Endothelial cell of umbilical vein (primary cell): ENCODE results near the gene RPS6KB1. TPM values are rescaled to one million over a fixed set of nuclear protein-coding genes. Genes with fewer than 3 reads are reported as not detected.
A peak's percentile ranks its signal among the peaks of the same experiment; 100 is the strongest.

Experiments used
- BruUV-seq: library from RNA; stranded (reverse); fragments of 400-500 nt; replicated peaks from 2 replicates; lab custom pipeline; 2021; lab: Mats Ljungman, UMichigan
- CTCF ChIA-PET: fragments of 300-600, 350-600 bp; sonication (Branson Sonifier 250); formaldehyde crosslinking; loops from one replicate; lab custom pipeline; 2021; ENCODE audit warnings: antibody characterized with exemption, inconsistent platforms; lab: Charles Lee
- POLR2A ChIA-PET: fragments of 300-600, 350-600 bp; sonication (Branson Sonifier 250); formaldehyde crosslinking; loops from one replicate; lab custom pipeline; 2021; ENCODE audit warnings: antibody characterized with exemption, inconsistent platforms; lab: Charles Lee
- DNase-seq: peaks from one replicate; pipeline ENCODE4 v3.0.0-alpha.2; 2011; ENCODE audit warnings: low read depth, low spot score
- FAIRE-seq: peaks from 2 replicates; lab custom pipeline; 2011; peaks lifted over from hg19 to GRCh38; lab: Jason Lieb, UNC
- H2AFZ ChIP-seq: 2 replicates; pipeline ENCODE4 v1.6.0; 2012; ENCODE audit warnings: low read depth, low read length, control low read depth, inconsistent platforms
- H3K27ac ChIP-seq: 2 replicates; pipeline ENCODE4 v1.5.1; 2011; ENCODE audit warnings: low read depth, mild to moderate bottlenecking, control low read depth, low read length, moderate library complexity; ENCODE audit not compliant: insufficient read depth
- H3K27me3 ChIP-seq, 2 experiments: 2 replicates each; pipeline versions ENCODE4 v1.6.0 to v1.6.1; 2011; ENCODE audit warnings: low read length in 2 of 2, mixed read lengths in 1 of 2; ENCODE audit not compliant: control insufficient read depth in 2 of 2, insufficient read depth in 2 of 2
- H3K36me3 ChIP-seq, 2 experiments: 2 replicates in 1 of 2; 3 replicates in 1 of 2; pipeline ENCODE4 v1.5.1; 2011; ENCODE audit warnings: low read length in 2 of 2, mild to moderate bottlenecking in 1 of 2, moderate library complexity in 1 of 2; ENCODE audit not compliant: control insufficient read depth in 2 of 2, insufficient read depth in 2 of 2; ENCODE audit errors: extremely low read depth in 1 of 2
- H3K4me1 ChIP-seq: 3 replicates; pipeline ENCODE4 v1.5.1; 2011; ENCODE audit warnings: mild to moderate bottlenecking, low read length; ENCODE audit not compliant: control insufficient read depth, insufficient read depth; ENCODE audit errors: extremely low read depth
- H3K4me2 ChIP-seq: 2 replicates; pipeline ENCODE4 v1.6.1; 2011; ENCODE audit warnings: low read length, control low read depth, mixed read lengths; ENCODE audit not compliant: insufficient read depth
- H3K4me3 ChIP-seq, 3 experiments: fragments of 200-600 bp in 1 of 3; sonication (generic), shearing (Covaris generic) in 1 of 3; replicated peaks in 1 of 3; 2 replicates each; pipeline ENCODE4 v1.5.1; 2011 to 2016; ENCODE audit warnings: control low read depth in 3 of 3, low read length in 3 of 3, mild to moderate bottlenecking in 2 of 3, inconsistent platforms in 1 of 3, low read depth in 1 of 3, moderate library complexity in 1 of 3; ENCODE audit not compliant: insufficient read depth in 1 of 3
- H3K79me2 ChIP-seq: 2 replicates; pipeline ENCODE4 v1.6.0; 2012; ENCODE audit warnings: low read length, inconsistent platforms; ENCODE audit not compliant: control insufficient read depth, insufficient read depth
- H3K9ac ChIP-seq: replicated peaks from 2 replicates; pipeline ENCODE3; 2011; ENCODE audit warnings: low read length, control low read depth; ENCODE audit not compliant: insufficient read depth; ENCODE audit errors: extremely low read depth
- H3K9me1 ChIP-seq: replicated peaks from 3 replicates; pipeline ENCODE4 v1.6.0; 2011; ENCODE audit warnings: mild to moderate bottlenecking, low read length; ENCODE audit not compliant: control insufficient read depth, insufficient read depth; ENCODE audit errors: extremely low read depth
- H3K9me3 ChIP-seq: replicated peaks from 2 replicates; pipeline ENCODE4 v1.5.1; 2012; ENCODE audit warnings: low read length, inconsistent platforms; ENCODE audit not compliant: control insufficient read depth, insufficient read depth
- H4K20me1 ChIP-seq: replicated peaks from 2 replicates; pipeline ENCODE3; 2011; ENCODE audit warnings: mild to moderate bottlenecking, low read length; ENCODE audit not compliant: control insufficient read depth, insufficient read depth; ENCODE audit errors: extremely low read depth
- CTCF ChIP-seq, 2 donors: IDR thresholded peaks; 1 replicate in 1 of 2; 2 replicates in 1 of 2; pipeline ENCODE4 v1.5.1; 2011; ENCODE audit warnings: low read length in 2 of 2, mild to moderate bottlenecking in 2 of 2, moderate library complexity in 2 of 2, control low read depth in 1 of 2, inconsistent platforms in 1 of 2, low read depth in 1 of 2; ENCODE audit not compliant: insufficient read depth in 1 of 2; ENCODE audit errors: extremely low read depth in 1 of 2
- GATA2 ChIP-seq: IDR thresholded peaks from 2 replicates; pipeline ENCODE4 v1.7.0; 2011; ENCODE audit warnings: low read depth, mild to moderate bottlenecking, moderate library complexity, mixed read lengths, low read length; ENCODE audit not compliant: insufficient read length, insufficient read depth
- JUN ChIP-seq: IDR thresholded peaks from 2 replicates; pipeline ENCODE4 v1.6.1; 2011; ENCODE audit warnings: borderline replicate concordance, low read depth; ENCODE audit not compliant: insufficient read length, insufficient read depth
- dilution Hi-C: fragments of 300-500 bp; cut with MboI; formaldehyde crosslinking; loops from one replicate; pipeline ENCODE4 v1.15.0; 2019; ENCODE audit warnings: low sequenced_read_pairs; ENCODE audit not compliant: extremely low pct_ligation_motif_present
- intact Hi-C: fragments of 100-400 bp; cut with micrococcal nuclease; formaldehyde crosslinking; loops from one replicate; pipeline ENCODE4 v1.10.0; 2022
- polyA plus RNA-seq, 4 experiments: library from polyadenylated mRNA; depleted of rRNA in 3 of 4; stranded (reverse) in 3 of 4; unstranded in 1 of 4; fragments of >200 nt; gene quantifications; 2 replicates each; pipeline versions ENCODE4 v1.2.1 to v1.2.3, GENCODE V29; 2011 to 2012; ENCODE audit warnings: missing spikeins in 1 of 4
- total RNA-seq: library from RNA; stranded (reverse); gene quantifications from 2 replicates; pipeline ENCODE4 v1.2.3, GENCODE V29; 2021

The RPS6KB1 gene
- total and polyA plus RNA-seq, 2 donors (not counting 3 experiments of a cell fraction or from before 2014, with no cell fraction given): 5.4 to 45.7 TPM

GRCh38 chr17:59858932-59859331 is 34.0 kb upstream of the RPS6KB1 start:
- DNase-seq (no peak), FAIRE-seq (no peak)
- Histone ChIP-seq H3K4me2 (no peak overlapping the region), H3K9ac (no peak overlapping the region), H3K79me2 (no peaks in the 10 kb centered on the region), H3K9me3 (no peaks in the 10 kb centered on the region), H3K4me1 (peaks cover 14% of the 10 kb centered on the region), H4K20me1 (no peaks in the 10 kb centered on the region), H3K27me3 (no peaks in the 10 kb centered on the region), H2AFZ (no peak overlapping the region), H3K9me1 (no peaks in the 10 kb centered on the region), H3K27ac (no peak overlapping the region), H3K36me3 (no peaks in the 10 kb centered on the region), H3K4me3 (no peak overlapping the region)
- intact Hi-C loops: loop anchor here (1.0 kb wide), 2 partner anchors 106 to 112 kb away; no protein-coding TSS in a partner anchor
- POLR2A ChIA-PET: interaction anchor here (0.5 to 1.4 kb wide), 5 partner anchors 8 to 109 kb away, joined by 3 to 7 read pairs (median 4); no protein-coding TSS in a partner anchor
- dilution Hi-C loops: no loop called here
- CTCF ChIA-PET: interaction anchor here (0.6 to 2.0 kb wide), 45 partner anchors 10 to 548 kb away, joined by 3 to 55 read pairs (median 6); partner anchors contain the start of genes CLTC, PTRH2 and VMP1
- BruUV-seq: no TSS peak
- no peak for TF ChIP-seq CTCF (IDR thresholded peaks at IDR 0.05; ENCODE audit: extremely low read depth in 1 of 2, insufficient read depth in 1 of 2, low read depth in 1 of 2, low read length in 2 of 2)
- no peak for TF ChIP-seq JUN
- TF ChIP-seq GATA2: no peak

- intact Hi-C loops: loop anchor here (1.0 to 10.0 kb wide), 3 partner anchors 106 to 175 kb away; no protein-coding TSS in a partner anchor
These were observed 33.4 kb upstream of the RPS6KB1 start for GRCh38 chr17:59859444-59860025.

More at GRCh38 chr17:59859444-59860025, 33.4 kb upstream of the RPS6KB1 start:
- POLR2A ChIA-PET: interaction anchor here (0.5 to 1.4 kb wide), 6 partner anchors 7 to 156 kb away, joined by 3 to 15 read pairs (median 4); no protein-coding TSS in a partner anchor
- Histone ChIP-seq H3K9me1 (no peaks in the 10 kb centered on the region), H3K4me3 (no peak overlapping the region), H3K4me2 (no peak overlapping the region), H3K9me3 (no peaks in the 10 kb centered on the region), H4K20me1 (no peaks in the 10 kb centered on the region), H2AFZ (no peak overlapping the region), H3K36me3 (no peaks in the 10 kb centered on the region), H3K9ac (no peak overlapping the region), H3K27ac (no peak overlapping the region), H3K79me2 (no peaks in the 10 kb centered on the region), H3K4me1 (peaks cover 14% of the 10 kb centered on the region), H3K27me3 (no peaks in the 10 kb centered on the region)
- dilution Hi-C loops: no loop called here
- FAIRE-seq (peak; percentile 69), DNase-seq (peak; percentile 76)
- CTCF ChIA-PET: interaction anchor here (0.6 to 2.0 kb wide), 50 partner anchors 9 to 549 kb away, joined by 3 to 55 read pairs (median 6); partner anchors contain the start of genes CLTC, PTRH2 and VMP1
- TF ChIP-seq JUN: no peak
- TF ChIP-seq GATA2: no peak
- peak; percentile 29 to 45 for TF ChIP-seq CTCF (IDR thresholded peaks at IDR 0.05; ENCODE audit: extremely low read depth in 1 of 2, insufficient read depth in 1 of 2, low read depth in 1 of 2, low read length in 2 of 2)
- no TSS peak for BruUV-seq
